Lung (tissue), 12 donors: ENCODE data around the gene ACTL10. TPM values are rescaled to one million over a fixed set of nuclear protein-coding genes. Genes with fewer than 3 reads are reported as not detected.

Experiments used
- ATAC-seq: fragments of 200-7000 bp; cut with Tn5 transposase; one replicate; pipeline ENCODE4 v1.9.1; 2020; ENCODE audit warnings: moderate number of reproducible peaks; ENCODE audit not compliant: insufficient read depth, low FRiP score
- DNase-seq, 3 donors: peaks; one replicate each; pipeline ENCODE4 v3.0.0-alpha.2; 2013 to 2017
- H3K27ac ChIP-seq, 2 donors: one replicate each; pipeline ENCODE4 v1.5.1; 2013; ENCODE audit warnings: mild to moderate bottlenecking in 2 of 2, moderate library complexity in 2 of 2, control low read depth in 1 of 2, inconsistent platforms in 1 of 2, low read depth in 1 of 2, low read length in 1 of 2
- H3K27me3 ChIP-seq, 3 donors: one replicate each; pipeline ENCODE4 v1.5.1; 2013; ENCODE audit warnings: low read length in 2 of 3; ENCODE audit not compliant: control insufficient read depth in 3 of 3, insufficient read depth in 3 of 3
- H3K36me3 ChIP-seq, 4 donors: one replicate each; pipeline ENCODE4 v1.5.1; 2013; ENCODE audit warnings: low read length in 4 of 4, mild to moderate bottlenecking in 1 of 4, moderate library complexity in 1 of 4; ENCODE audit not compliant: control insufficient read depth in 4 of 4, insufficient read depth in 4 of 4
- H3K4me1 ChIP-seq, 5 donors: one replicate each; pipeline ENCODE4 v1.5.1; 2013; ENCODE audit warnings: low read length in 5 of 5, mild to moderate bottlenecking in 2 of 5, moderate library complexity in 1 of 5; ENCODE audit not compliant: control insufficient read depth in 5 of 5, insufficient read depth in 5 of 5
- H3K4me3 ChIP-seq: one replicate; pipeline ENCODE4 v1.5.1; 2013; ENCODE audit warnings: mild to moderate bottlenecking, control low read depth, moderate library complexity
- H3K9ac ChIP-seq, 2 donors: one replicate each; pipeline ENCODE4 v1.5.1; 2013; ENCODE audit warnings: low read length in 2 of 2, control low read depth in 1 of 2; ENCODE audit not compliant: insufficient read depth in 1 of 2
- H3K9me3 ChIP-seq, 4 donors: one replicate each; pipeline ENCODE4 v1.5.1; 2013; ENCODE audit warnings: low read length in 3 of 4, mild to moderate bottlenecking in 1 of 4, moderate library complexity in 1 of 4; ENCODE audit not compliant: control insufficient read depth in 4 of 4, insufficient read depth in 3 of 4
- CTCF ChIP-seq: IDR thresholded peaks from 2 replicates; pipeline ENCODE4 v1.5.1; 2012; ENCODE audit warnings: mild to moderate bottlenecking; ENCODE audit errors: control extremely low read depth, extremely low read depth
- WGBS, 2 donors: extraction: QIAGEN DNeasy Blood & Tissue Kit; methylation state at CpG; one replicate each; pipeline ENCODE4 v1.1.7; 2013; 5-methylcytosine and 5-hydroxymethylcytosine counted together
- polyA plus RNA-seq, 2 donors: library from polyadenylated mRNA; stranded (reverse); fragments of 200-250 nt; gene quantifications; one replicate each; pipeline ENCODE4 v1.2.1, GENCODE V29; 2013
- total RNA-seq, 2 donors: library from RNA; depleted of rRNA in 1 of 2; stranded (reverse); fragments of >200 nt in 1 of 2; gene quantifications; one replicate each; pipeline ENCODE4 v1.2.1, GENCODE V29; 2014 to 2021
- donor health status: control.
- donor health status: control.
- donor health status: Bipolar disorder and iron deficiency.
- donor health status: healthy.
- donor health status: DM: yes; HTN: yes; CAD: no.

ACTL10 gene
- total and polyA plus RNA-seq, 4 donors = 0.26 to 3.4 (median 2.2) TPM

- no peaks in the 10 kb centered on the region for H3K9me3 ChIP-seq
- no peak for DNase-seq
- no peak for ATAC-seq
- TF ChIP-seq CTCF = no peak
- H3K27ac ChIP-seq = no peak overlapping the region
- H3K36me3 ChIP-seq = peaks cover 3 to 17% (median 6%) of the 10 kb centered on the region in 4 donors
- H3K4me1 ChIP-seq = peaks cover 0 to 12% (median 4%) of the 10 kb centered on the region in 5 donors
- H3K27me3 ChIP-seq = no peaks in the 10 kb centered on the region
- WGBS, 2 donors = 77 to 94% methylated on average over 2 of the region's 2 CpGs
- H3K9ac ChIP-seq = no peak overlapping the region
- H3K4me3 ChIP-seq = no peak overlapping the region
Observed at GRCh38 chr20:33716498-33716897, 49.8 kb downstream of the ACTL10 start.

Other genes with a start within 250 kb of the ACTL10 start
- 1 to 10 TPM; 5.0 to 9.9 TPM for gene SNTA1, start 223.2 kb upstream of the ACTL10 start, total RNA-seq
- 1 to 10 TPM; 3.7 to 8.6 TPM for gene SNTA1, start 223.2 kb upstream of the ACTL10 start, polyA plus RNA-seq
- 10 to 100 TPM; 10.8 to 19.1 TPM for gene CBFA2T2, start 176.8 kb upstream of the ACTL10 start, total RNA-seq
- 1 to 10 TPM; 5.1 to 5.6 TPM for gene CBFA2T2, start 176.8 kb upstream of the ACTL10 start, polyA plus RNA-seq
- gene C20orf144, start 4.6 kb upstream of the ACTL10 start, total RNA-seq = under 1 TPM in 1 of 2 donors, not detected in 1; 0.31 TPM
- under 1 TPM; 0.05 to 0.08 TPM for gene C20orf144, start 4.6 kb upstream of the ACTL10 start, polyA plus RNA-seq
- gene NECAB3, start 7.5 kb downstream of the ACTL10 start, total RNA-seq = 100 to 1,000 TPM in 1 of 2 donors, 10 to 100 TPM in 1; 63.5 to 127 TPM
- 10 to 100 TPM; 21.2 to 80.8 TPM for gene NECAB3, start 7.5 kb downstream of the ACTL10 start, polyA plus RNA-seq
- gene E2F1, start 19.4 kb downstream of the ACTL10 start, total RNA-seq = 10 to 100 TPM in 1 of 2 donors, 1 to 10 TPM in 1; 6.4 to 10.9 TPM
- gene E2F1, start 19.4 kb downstream of the ACTL10 start, polyA plus RNA-seq = 10 to 100 TPM in 1 of 2 donors, 1 to 10 TPM in 1; 4.2 to 10.7 TPM
- gene PXMP4, start 53.4 kb downstream of the ACTL10 start, total RNA-seq = 10 to 100 TPM; 28.9 to 36.8 TPM
- gene PXMP4, start 53.4 kb downstream of the ACTL10 start, polyA plus RNA-seq = 10 to 100 TPM; 10.2 to 24.7 TPM
- gene ZNF341, start 65.1 kb downstream of the ACTL10 start, total RNA-seq = 1 to 10 TPM; 2.1 to 3.9 TPM
- gene ZNF341, start 65.1 kb downstream of the ACTL10 start, polyA plus RNA-seq = 1 to 10 TPM; 3.0 to 4.3 TPM
- gene CHMP4B, start 144.4 kb downstream of the ACTL10 start, total RNA-seq = 10 to 100 TPM; 91.6 to 93.6 TPM
- 100 to 1,000 TPM; 147 to 162 TPM for gene CHMP4B, start 144.4 kb downstream of the ACTL10 start, polyA plus RNA-seq